Hepatocyte (in vitro differentiated cells): ENCODE results near the gene FN3K.

ENCODE experiments used
- CTCF ChIP-seq: fragments of 200-600 bp; sonication (generic); IDR thresholded peaks from 2 replicates; pipeline ENCODE4 v1.5.1; 2016; ENCODE audit warnings: antibody characterized with exemption, mild to moderate bottlenecking; ENCODE audit not compliant: poor library complexity
- EZH2 ChIP-seq: fragments of 200-600 bp; sonication (generic); IDR thresholded peaks from 2 replicates; pipeline ENCODE4 v1.6.1; 2016; ENCODE audit warnings: antibody characterized with exemption, mild to moderate bottlenecking, borderline replicate concordance

GRCh38 chr17:82753201-82753464 lies 17.7 kb downstream of the FN3K start:
- no peak for TF ChIP-seq CTCF
- no peak for TF ChIP-seq EZH2
